ENCODE data around the gene TDRD10.

Gene TDRD10

GRCh38 chr1:154499446-154499845, 2.6 kb upstream of the TDRD10 start:
- no peak for DNase-seq (ENCODE audit: extremely low read depth, low read depth)
- TF ChIP-seq, protein P1, sequence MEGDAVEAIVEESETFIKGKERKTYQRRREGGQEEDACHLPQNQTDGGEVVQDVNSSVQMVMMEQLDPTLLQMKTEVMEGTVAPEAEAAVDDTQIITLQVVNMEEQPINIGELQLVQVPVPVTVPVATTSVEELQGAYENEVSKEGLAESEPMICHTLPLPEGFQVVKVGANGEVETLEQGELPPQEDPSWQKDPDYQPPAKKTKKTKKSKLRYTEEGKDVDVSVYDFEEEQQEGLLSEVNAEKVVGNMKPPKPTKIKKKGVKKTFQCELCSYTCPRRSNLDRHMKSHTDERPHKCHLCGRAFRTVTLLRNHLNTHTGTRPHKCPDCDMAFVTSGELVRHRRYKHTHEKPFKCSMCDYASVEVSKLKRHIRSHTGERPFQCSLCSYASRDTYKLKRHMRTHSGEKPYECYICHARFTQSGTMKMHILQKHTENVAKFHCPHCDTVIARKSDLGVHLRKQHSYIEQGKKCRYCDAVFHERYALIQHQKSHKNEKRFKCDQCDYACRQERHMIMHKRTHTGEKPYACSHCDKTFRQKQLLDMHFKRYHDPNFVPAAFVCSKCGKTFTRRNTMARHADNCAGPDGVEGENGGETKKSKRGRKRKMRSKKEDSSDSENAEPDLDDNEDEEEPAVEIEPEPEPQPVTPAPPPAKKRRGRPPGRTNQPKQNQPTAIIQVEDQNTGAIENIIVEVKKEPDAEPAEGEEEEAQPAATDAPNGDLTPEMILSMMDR (IDR thresholded peaks at IDR 0.05; ENCODE audit: low read depth, low read length): no peak

- TF ChIP-seq, protein P1 (IDR thresholded peaks at IDR 0.05; ENCODE audit: low read depth, low read length): no peak
- no peak for DNase-seq (ENCODE audit: extremely low read depth, low read depth)
Measured at GRCh38 chr1:154500533-154500932, 1.5 kb upstream of the TDRD10 start.

- no peak for DNase-seq (ENCODE audit: extremely low read depth, low read depth)
- TF ChIP-seq, protein P1 (IDR thresholded peaks at IDR 0.05; ENCODE audit: low read depth, low read length): no peak
Measured at GRCh38 chr1:154501423-154502065, 475 bp upstream of the TDRD10 start.

DNA sequence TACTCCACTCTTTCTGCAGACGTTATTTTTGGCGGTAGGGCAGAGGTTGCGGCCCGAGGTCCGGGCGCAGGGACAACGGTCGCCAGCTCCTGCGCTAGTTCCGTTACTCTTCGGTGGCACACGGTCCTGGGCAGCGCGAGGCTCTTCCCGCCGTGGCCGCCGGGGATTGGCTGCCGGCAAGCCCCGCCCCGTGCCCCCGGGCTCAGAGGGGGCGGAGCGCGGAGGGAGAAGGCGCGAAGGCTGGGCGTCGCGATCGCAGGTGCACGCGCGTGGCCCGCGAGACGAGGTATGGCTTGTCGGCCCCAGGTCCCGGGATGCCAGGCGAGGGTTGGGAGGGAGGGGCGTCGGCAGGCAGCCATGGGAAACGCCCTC, 711 bp downstream of the TDRD10 start:
- DNase-seq (ENCODE audit: extremely low read depth, low read depth): no peak
- TF ChIP-seq, protein P1 (IDR thresholded peaks at IDR 0.05; ENCODE audit: low read depth, low read length): no peak

- DNase-seq (ENCODE audit: extremely low read depth, low read depth): no peak
- TF ChIP-seq, protein P1 (IDR thresholded peaks at IDR 0.05; ENCODE audit: low read depth, low read length): no peak
Measured at GRCh38 chr1:154503898-154504297, 1.9 kb downstream of the TDRD10 start.

DNA sequence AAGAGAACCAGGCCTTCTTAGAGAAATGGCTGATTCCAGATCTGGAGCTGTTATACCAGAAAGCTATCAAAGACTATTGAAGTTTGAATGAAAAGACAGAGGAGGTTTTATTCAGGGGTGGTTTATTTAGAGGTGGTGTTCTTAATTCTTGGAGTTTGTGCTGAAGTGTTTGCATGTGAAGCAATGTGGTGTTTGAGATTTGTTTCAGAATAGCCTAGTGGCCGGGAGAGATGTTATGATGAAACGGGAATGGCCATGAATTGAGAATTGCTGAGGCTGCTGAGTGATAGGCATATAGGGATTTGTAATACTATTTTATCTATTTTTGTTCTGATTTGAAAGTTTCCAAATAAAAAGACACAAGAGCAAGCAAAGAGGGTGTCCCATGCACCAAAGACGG, 10.7 kb downstream of the TDRD10 start:
- TF ChIP-seq, protein P1 (IDR thresholded peaks at IDR 0.05; ENCODE audit: low read depth, low read length): no peak
- DNase-seq (ENCODE audit: extremely low read depth, low read depth): no peak

GRCh38 chr1:154514066-154514553, 12.1 kb downstream of the TDRD10 start:
- DNase-seq (ENCODE audit: extremely low read depth, low read depth): no peak
- TF ChIP-seq, protein P1 (IDR thresholded peaks at IDR 0.05; ENCODE audit: low read depth, low read length): no peak

All from AG09319 (cell line).